HepG2 (cell line): Measurements from ENCODE around the gene MAP1B. TPM values are rescaled to one million over a fixed set of nuclear protein-coding genes. Genes with fewer than 3 reads are reported as not detected.

Source experiments
- DBP ChIP-seq: sonication (generic); formaldehyde crosslinking; IDR thresholded peaks from 2 replicates; pipeline ENCODE4 v1.4.0; 2020; ENCODE audit warnings: missing genetic modification reagents; ENCODE audit errors: not compliant biosample characterization
- ETV6 ChIP-seq: sonication (generic); formaldehyde crosslinking; conservative IDR thresholded peaks from 2 replicates; pipeline ENCODE4 v1.4.0; 2020; ENCODE audit warnings: missing genetic modification reagents
- EZH2 ChIP-seq: conservative IDR thresholded peaks from 2 replicates; pipeline ENCODE4 v1.6.1; 2012; ENCODE audit warnings: mild to moderate bottlenecking, low read depth, low read length, moderate library complexity
- HOXD1 ChIP-seq: sonication (generic); formaldehyde crosslinking; IDR thresholded peaks from 2 replicates; pipeline ENCODE4 v1.5.0; 2020; ENCODE audit warnings: missing genetic modification reagents
- NFIC ChIP-seq: IDR thresholded peaks from 2 replicates; pipeline ENCODE4 v1.6.1; 2012; ENCODE audit warnings: mild to moderate bottlenecking, low read length, inconsistent platforms
- RAD51 ChIP-seq: fragments of 450-650 bp; IDR thresholded peaks from 2 replicates; pipeline ENCODE4 v1.6.1; 2016; ENCODE audit warnings: borderline replicate concordance
- SRSF1 ChIP-seq: fragments of 200-400 bp; formaldehyde crosslinking; optimal IDR thresholded peaks from 2 replicates; pipeline ENCODE3; 2017; ENCODE audit warnings: mild to moderate bottlenecking, low read depth, low read length, moderate library complexity
- ZNF333 ChIP-seq: sonication (generic); formaldehyde crosslinking; IDR thresholded peaks from 2 replicates; pipeline ENCODE4 v1.4.0; 2020; ENCODE audit warnings: mild to moderate bottlenecking, missing genetic modification reagents, borderline replicate concordance
- ZNF510 ChIP-seq: sonication (generic); formaldehyde crosslinking; IDR thresholded peaks from 2 replicates; pipeline ENCODE4 v1.4.0; 2020; ENCODE audit warnings: low read depth, mild to moderate bottlenecking, missing genetic modification reagents
- ZNF562 ChIP-seq: sonication (generic); formaldehyde crosslinking; IDR thresholded peaks from 2 replicates; pipeline ENCODE4 v1.8.0; 2022; ENCODE audit warnings: missing genetic modification reagents, borderline replicate concordance
- ZNF720 ChIP-seq: sonication (generic); formaldehyde crosslinking; IDR thresholded peaks from 2 replicates; pipeline ENCODE4 v1.4.0; 2020; ENCODE audit warnings: missing genetic modification reagents
- ZNF781 ChIP-seq: sonication (generic); formaldehyde crosslinking; IDR thresholded peaks from 2 replicates; pipeline ENCODE4 v1.5.1; 2020; ENCODE audit warnings: borderline replicate concordance, mild to moderate bottlenecking, missing genetic modification reagents; ENCODE audit errors: not compliant biosample characterization
- polyA plus RNA-seq, 8 experiments: library from polyadenylated mRNA; depleted of rRNA in 3 of 8; stranded (reverse) in 7 of 8; unstranded in 1 of 8; fragments of >200 nt; fragmentation: Illumina TruSeq in 4 of 8; extraction: Trizol in 4 of 8; gene quantifications; 2 replicates each; pipeline versions ENCODE4 v1.2.1 to v1.2.3, GENCODE V29; 2011 to 2016; ENCODE audit warnings: low read depth in 4 of 8, missing spikeins in 1 of 8, mixed read lengths in 1 of 8; ENCODE audit not compliant: insufficient read depth in 1 of 8
- total RNA-seq, 5 experiments: library from RNA; depleted of rRNA; stranded (reverse); fragments of >200 nt; fragmentation: Illumina TruSeq; extraction: Trizol; gene quantifications; 2 replicates each; pipeline ENCODE4 v1.2.3, GENCODE V29; 2016; ENCODE audit warnings: low read depth in 1 of 5
- TF ChIP-seq, protein P1 (sequence below): sonication (generic); formaldehyde crosslinking; IDR thresholded peaks from 2 replicates; pipeline ENCODE4 v1.4.0; 2020; ENCODE audit warnings: missing genetic modification reagents, borderline replicate concordance
- TF ChIP-seq, protein P2 (sequence below): sonication (generic); formaldehyde crosslinking; IDR thresholded peaks from 2 replicates; pipeline ENCODE4 v1.4.0; 2020; ENCODE audit warnings: low read depth, mild to moderate bottlenecking, missing genetic modification reagents
- TF ChIP-seq, protein P3 (sequence below): sonication (generic); formaldehyde crosslinking; IDR thresholded peaks from 2 replicates; pipeline ENCODE4 v1.4.0; 2020; ENCODE audit warnings: mild to moderate bottlenecking, missing genetic modification reagents
- TF ChIP-seq, protein P4 (sequence below): IDR thresholded peaks from 2 replicates; pipeline ENCODE4 v1.6.1; 2016

The MAP1B gene
- total and polyA plus RNA-seq, 2 of the 13 experiments (the other 11 are each of a cell fraction or from before 2014, with no cell fraction given) = 3.3 to 6.2 TPM

GRCh38 chr5:72108202-72109061 lies 1.2 kb downstream of the MAP1B start (continued):
- TF ChIP-seq NFIC (no peak), HOXD1 (no peak), ZNF781 (CRISPR knock-in tag) (no peak), ZNF562 (CRISPR knock-in tag) (no peak), RAD51 (no peak), ZNF720 (no peak), EZH2 (no peak), DBP (no peak), SRSF1 (no peak), ZNF333 (CRISPR knock-in tag) (no peak), ETV6 (CRISPR knock-in tag) (no peak), ZNF510 (no peak)
- TF ChIP-seq, protein P1, sequence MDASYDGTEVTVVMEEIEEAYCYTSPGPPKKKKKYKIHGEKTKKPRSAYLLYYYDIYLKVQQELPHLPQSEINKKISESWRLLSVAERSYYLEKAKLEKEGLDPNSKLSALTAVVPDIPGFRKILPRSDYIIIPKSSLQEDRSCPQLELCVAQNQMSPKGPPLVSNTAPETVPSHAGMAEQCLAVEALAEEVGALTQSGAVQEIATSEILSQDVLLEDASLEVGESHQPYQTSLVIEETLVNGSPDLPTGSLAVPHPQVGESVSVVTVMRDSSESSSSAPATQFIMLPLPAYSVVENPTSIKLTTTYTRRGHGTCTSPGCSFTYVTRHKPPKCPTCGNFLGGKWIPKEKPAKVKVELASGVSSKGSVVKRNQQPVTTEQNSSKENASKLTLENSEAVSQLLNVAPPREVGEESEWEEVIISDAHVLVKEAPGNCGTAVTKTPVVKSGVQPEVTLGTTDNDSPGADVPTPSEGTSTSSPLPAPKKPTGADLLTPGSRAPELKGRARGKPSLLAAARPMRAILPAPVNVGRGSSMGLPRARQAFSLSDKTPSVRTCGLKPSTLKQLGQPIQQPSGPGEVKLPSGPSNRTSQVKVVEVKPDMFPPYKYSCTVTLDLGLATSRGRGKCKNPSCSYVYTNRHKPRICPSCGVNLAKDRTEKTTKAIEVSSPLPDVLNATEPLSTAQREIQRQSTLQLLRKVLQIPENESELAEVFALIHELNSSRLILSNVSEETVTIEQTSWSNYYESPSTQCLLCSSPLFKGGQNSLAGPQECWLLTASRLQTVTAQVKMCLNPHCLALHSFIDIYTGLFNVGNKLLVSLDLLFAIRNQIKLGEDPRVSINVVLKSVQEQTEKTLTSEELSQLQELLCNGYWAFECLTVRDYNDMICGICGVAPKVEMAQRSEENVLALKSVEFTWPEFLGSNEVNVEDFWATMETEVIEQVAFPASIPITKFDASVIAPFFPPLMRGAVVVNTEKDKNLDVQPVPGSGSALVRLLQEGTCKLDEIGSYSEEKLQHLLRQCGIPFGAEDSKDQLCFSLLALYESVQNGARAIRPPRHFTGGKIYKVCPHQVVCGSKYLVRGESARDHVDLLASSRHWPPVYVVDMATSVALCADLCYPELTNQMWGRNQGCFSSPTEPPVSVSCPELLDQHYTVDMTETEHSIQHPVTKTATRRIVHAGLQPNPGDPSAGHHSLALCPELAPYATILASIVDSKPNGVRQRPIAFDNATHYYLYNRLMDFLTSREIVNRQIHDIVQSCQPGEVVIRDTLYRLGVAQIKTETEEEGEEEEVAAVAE = no peak
- TF ChIP-seq, protein P2, sequence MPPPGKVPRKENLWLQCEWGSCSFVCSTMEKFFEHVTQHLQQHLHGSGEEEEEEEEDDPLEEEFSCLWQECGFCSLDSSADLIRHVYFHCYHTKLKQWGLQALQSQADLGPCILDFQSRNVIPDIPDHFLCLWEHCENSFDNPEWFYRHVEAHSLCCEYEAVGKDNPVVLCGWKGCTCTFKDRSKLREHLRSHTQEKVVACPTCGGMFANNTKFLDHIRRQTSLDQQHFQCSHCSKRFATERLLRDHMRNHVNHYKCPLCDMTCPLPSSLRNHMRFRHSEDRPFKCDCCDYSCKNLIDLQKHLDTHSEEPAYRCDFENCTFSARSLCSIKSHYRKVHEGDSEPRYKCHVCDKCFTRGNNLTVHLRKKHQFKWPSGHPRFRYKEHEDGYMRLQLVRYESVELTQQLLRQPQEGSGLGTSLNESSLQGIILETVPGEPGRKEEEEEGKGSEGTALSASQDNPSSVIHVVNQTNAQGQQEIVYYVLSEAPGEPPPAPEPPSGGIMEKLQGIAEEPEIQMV (CRISPR knock-in tag) = no peak
- TF ChIP-seq, protein P3, sequence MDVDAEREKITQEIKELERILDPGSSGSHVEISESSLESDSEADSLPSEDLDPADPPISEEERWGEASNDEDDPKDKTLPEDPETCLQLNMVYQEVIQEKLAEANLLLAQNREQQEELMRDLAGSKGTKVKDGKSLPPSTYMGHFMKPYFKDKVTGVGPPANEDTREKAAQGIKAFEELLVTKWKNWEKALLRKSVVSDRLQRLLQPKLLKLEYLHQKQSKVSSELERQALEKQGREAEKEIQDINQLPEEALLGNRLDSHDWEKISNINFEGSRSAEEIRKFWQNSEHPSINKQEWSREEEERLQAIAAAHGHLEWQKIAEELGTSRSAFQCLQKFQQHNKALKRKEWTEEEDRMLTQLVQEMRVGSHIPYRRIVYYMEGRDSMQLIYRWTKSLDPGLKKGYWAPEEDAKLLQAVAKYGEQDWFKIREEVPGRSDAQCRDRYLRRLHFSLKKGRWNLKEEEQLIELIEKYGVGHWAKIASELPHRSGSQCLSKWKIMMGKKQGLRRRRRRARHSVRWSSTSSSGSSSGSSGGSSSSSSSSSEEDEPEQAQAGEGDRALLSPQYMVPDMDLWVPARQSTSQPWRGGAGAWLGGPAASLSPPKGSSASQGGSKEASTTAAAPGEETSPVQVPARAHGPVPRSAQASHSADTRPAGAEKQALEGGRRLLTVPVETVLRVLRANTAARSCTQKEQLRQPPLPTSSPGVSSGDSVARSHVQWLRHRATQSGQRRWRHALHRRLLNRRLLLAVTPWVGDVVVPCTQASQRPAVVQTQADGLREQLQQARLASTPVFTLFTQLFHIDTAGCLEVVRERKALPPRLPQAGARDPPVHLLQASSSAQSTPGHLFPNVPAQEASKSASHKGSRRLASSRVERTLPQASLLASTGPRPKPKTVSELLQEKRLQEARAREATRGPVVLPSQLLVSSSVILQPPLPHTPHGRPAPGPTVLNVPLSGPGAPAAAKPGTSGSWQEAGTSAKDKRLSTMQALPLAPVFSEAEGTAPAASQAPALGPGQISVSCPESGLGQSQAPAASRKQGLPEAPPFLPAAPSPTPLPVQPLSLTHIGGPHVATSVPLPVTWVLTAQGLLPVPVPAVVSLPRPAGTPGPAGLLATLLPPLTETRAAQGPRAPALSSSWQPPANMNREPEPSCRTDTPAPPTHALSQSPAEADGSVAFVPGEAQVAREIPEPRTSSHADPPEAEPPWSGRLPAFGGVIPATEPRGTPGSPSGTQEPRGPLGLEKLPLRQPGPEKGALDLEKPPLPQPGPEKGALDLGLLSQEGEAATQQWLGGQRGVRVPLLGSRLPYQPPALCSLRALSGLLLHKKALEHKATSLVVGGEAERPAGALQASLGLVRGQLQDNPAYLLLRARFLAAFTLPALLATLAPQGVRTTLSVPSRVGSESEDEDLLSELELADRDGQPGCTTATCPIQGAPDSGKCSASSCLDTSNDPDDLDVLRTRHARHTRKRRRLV (CRISPR knock-in tag) = no peak
- TF ChIP-seq, protein P4, sequence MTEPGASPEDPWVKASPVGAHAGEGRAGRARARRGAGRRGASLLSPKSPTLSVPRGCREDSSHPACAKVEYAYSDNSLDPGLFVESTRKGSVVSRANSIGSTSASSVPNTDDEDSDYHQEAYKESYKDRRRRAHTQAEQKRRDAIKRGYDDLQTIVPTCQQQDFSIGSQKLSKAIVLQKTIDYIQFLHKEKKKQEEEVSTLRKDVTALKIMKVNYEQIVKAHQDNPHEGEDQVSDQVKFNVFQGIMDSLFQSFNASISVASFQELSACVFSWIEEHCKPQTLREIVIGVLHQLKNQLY (CRISPR knock-in tag) = no peak
